ENCODE results near the gene REXO4.

- TF ChIP-seq CTCF (IDR thresholded peaks at IDR 0.05; ENCODE audit: low read depth, low read length) (no peak), POLR2A (IDR thresholded peaks at IDR 0.05; ENCODE audit: extremely low read depth, insufficient read length) (no peak), MAX (IDR thresholded peaks at IDR 0.05; ENCODE audit: low read depth, low read length) (no peak)
These were observed 31.5 kb downstream of the REXO4 start for GRCh38 chr9:133386338-133386737.
